Keratinocyte (primary cell): ENCODE measurements around the gene DPH2.

ENCODE experiments used
- EZH2 ChIP-seq: IDR thresholded peaks from one replicate; pipeline ENCODE4 v1.6.1; 2012; ENCODE audit warnings: inconsistent platforms, mild to moderate bottlenecking, low read length, moderate library complexity
- TF ChIP-seq, protein P1 (sequence below), 3 experiments: IDR thresholded peaks in 1 of 3; conservative IDR thresholded peaks in 1 of 3; optimal IDR thresholded peaks in 1 of 3; 2 replicates in 2 of 3; 3 replicates in 1 of 3; pipeline versions ENCODE3 to v1.5.1; 2011; ENCODE audit warnings: low read length in 3 of 3, mild to moderate bottlenecking in 3 of 3, moderate library complexity in 2 of 3, control low read depth in 1 of 3, inconsistent platforms in 1 of 3; ENCODE audit not compliant: insufficient read depth in 2 of 3; ENCODE audit errors: extremely low read depth in 1 of 3

DNA sequence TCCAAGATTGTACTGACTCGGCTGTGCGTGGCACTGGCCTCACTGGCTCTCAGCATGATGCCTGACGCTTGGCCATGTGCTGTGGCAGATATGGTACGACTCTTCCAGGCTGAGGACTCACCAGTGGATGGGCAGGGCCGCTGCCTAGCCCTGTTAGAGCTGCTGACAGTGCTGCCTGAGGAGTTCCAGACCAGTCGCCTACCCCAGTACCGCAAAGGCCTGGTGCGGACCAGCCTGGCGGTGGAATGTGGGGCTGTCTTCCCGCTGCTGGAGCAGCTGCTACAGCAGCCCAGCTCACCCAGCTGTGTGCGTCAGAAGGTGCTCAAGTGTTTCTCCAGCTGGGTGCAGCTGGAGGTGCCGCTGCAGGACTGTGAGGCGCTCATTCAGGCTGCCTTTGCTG lies 20.1 kb upstream of the DPH2 start:
- TF ChIP-seq, protein P1, sequence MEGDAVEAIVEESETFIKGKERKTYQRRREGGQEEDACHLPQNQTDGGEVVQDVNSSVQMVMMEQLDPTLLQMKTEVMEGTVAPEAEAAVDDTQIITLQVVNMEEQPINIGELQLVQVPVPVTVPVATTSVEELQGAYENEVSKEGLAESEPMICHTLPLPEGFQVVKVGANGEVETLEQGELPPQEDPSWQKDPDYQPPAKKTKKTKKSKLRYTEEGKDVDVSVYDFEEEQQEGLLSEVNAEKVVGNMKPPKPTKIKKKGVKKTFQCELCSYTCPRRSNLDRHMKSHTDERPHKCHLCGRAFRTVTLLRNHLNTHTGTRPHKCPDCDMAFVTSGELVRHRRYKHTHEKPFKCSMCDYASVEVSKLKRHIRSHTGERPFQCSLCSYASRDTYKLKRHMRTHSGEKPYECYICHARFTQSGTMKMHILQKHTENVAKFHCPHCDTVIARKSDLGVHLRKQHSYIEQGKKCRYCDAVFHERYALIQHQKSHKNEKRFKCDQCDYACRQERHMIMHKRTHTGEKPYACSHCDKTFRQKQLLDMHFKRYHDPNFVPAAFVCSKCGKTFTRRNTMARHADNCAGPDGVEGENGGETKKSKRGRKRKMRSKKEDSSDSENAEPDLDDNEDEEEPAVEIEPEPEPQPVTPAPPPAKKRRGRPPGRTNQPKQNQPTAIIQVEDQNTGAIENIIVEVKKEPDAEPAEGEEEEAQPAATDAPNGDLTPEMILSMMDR (optimal IDR thresholded peaks at IDR 0.05 in 1 of 3, IDR thresholded peaks at IDR 0.05 in 1 of 3, conservative IDR thresholded peaks at IDR 0.05 in 1 of 3; ENCODE audit: extremely low read depth in 1 of 3, insufficient read depth in 2 of 3, low read length in 3 of 3): no peak
- TF ChIP-seq EZH2: no peak
